ENCODE measurements around the gene CRYBG3.

GRCh38 chr3:97960551-97960950 lies 138.7 kb downstream of the CRYBG3 start:
- TF ChIP-seq CTCF (IDR thresholded peaks at IDR 0.05; ENCODE audit: low read depth, low read length, missing input control) (no peak), FOXA2 (IDR thresholded peaks at IDR 0.05) (no peak), MAX (IDR thresholded peaks at IDR 0.05) (no peak), REST (IDR thresholded peaks at IDR 0.05) (no peak), RAD21 (IDR thresholded peaks at IDR 0.05) (no peak), JUND (IDR thresholded peaks at IDR 0.05) (no peak), SP1 (IDR thresholded peaks at IDR 0.05) (no peak), TAF1 (conservative IDR thresholded peaks at IDR 0.05) (no peak), YY1 (IDR thresholded peaks at IDR 0.05) (no peak), GABPA (IDR thresholded peaks at IDR 0.05 in 1 of 2, conservative IDR thresholded peaks at IDR 0.05 in 1 of 2) (no peak), FOXA1 (IDR thresholded peaks at IDR 0.05) (no peak), ATF3 (IDR thresholded peaks at IDR 0.05) (no peak)
